ENCODE measurements around the gene STARD5. TPM values are rescaled to one million over a fixed set of nuclear protein-coding genes. Genes with fewer than 3 reads are reported as not detected.

The STARD5 gene
- total and polyA plus RNA-seq, 8 donors = 1.1 to 4.0 (median 2.1) TPM

DNA sequence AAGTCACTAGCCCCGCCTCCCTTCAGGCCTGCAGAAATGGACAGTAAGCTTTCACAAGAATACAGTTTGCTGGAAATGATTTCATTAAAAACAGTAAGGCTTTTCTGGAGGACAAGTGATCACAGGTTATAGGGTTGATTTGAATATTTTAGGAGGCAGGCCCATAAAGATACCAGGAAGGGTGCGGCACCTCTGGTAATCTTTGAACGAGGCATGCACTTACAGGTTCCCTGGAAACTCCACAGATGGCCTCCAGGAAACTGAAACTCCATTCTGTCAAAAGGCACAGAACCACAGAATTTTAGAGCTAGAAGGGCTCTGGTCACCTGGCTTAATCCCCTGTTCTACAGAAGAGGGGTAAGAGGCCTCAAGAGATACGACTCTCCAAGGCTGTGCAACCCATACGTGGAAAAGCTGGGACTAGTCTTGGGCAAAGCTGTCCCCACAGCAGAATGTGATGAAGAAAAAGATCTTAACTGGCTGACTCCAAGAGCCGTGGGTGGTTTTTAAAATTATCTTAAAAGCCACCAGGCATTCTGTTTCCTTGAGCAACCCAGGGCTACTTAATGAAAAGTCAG lies 1.2 kb downstream of the STARD5 start:
- Histone ChIP-seq H3K9me3 (no peaks in the 10 kb centered on the region), H3K4me1 (peaks cover 0 to 3% (median 0%) of the 10 kb centered on the region in 3 donors), H3K27me3 (no peaks in the 10 kb centered on the region), H3K36me3 (no peaks in the 10 kb centered on the region), H3K4me3 (peak overlapping the region in 1 of 4 donors; percentile 4), H3K27ac (no peak overlapping the region)
- FAIRE-seq (no peak), ATAC-seq (no peak), DNase-seq (no peak)
- intact Hi-C loops (cut with DNase I) = no loop called here
- TF ChIP-seq, protein P1, sequence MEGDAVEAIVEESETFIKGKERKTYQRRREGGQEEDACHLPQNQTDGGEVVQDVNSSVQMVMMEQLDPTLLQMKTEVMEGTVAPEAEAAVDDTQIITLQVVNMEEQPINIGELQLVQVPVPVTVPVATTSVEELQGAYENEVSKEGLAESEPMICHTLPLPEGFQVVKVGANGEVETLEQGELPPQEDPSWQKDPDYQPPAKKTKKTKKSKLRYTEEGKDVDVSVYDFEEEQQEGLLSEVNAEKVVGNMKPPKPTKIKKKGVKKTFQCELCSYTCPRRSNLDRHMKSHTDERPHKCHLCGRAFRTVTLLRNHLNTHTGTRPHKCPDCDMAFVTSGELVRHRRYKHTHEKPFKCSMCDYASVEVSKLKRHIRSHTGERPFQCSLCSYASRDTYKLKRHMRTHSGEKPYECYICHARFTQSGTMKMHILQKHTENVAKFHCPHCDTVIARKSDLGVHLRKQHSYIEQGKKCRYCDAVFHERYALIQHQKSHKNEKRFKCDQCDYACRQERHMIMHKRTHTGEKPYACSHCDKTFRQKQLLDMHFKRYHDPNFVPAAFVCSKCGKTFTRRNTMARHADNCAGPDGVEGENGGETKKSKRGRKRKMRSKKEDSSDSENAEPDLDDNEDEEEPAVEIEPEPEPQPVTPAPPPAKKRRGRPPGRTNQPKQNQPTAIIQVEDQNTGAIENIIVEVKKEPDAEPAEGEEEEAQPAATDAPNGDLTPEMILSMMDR (IDR thresholded peaks at IDR 0.05) = no peak
- WGBS, 2 donors = 56 to 68% methylated on average over 6 of the region's 6 CpGs

DNA sequence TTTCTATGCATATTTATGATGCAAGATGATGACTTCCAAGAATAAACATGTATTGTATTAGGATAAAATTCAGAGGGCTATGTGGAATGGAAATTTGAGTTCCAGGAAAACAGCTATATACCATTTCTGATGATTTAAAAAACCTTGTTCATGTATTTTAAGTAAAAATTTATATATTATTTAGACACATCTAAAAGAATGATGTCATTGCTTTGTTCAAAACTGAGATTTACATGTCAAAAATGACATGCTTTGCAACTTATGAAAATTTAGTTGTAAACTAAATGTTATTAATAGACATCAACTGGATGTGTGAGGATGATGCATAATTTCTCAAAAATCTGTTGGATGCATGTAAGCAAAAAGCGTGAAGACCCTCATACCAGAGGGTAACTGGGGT lies 2.3 kb downstream of the STARD5 start:
- Histone ChIP-seq H3K4me1 (peaks cover 0 to 3% (median 0%) of the 10 kb centered on the region in 3 donors), H3K36me3 (no peaks in the 10 kb centered on the region), H3K27ac (no peak overlapping the region), H3K27me3 (no peaks in the 10 kb centered on the region), H3K9me3 (no peaks in the 10 kb centered on the region), H3K4me3 (no peak overlapping the region)
- intact Hi-C loops (cut with DNase I) = no loop called here
- no peak for FAIRE-seq
- no peak for DNase-seq
- TF ChIP-seq, protein P1 (IDR thresholded peaks at IDR 0.05) = no peak
- no peak for ATAC-seq
- WGBS, 2 donors = 90 to 96% methylated on average over 1 of the region's 1 CpG

DNA sequence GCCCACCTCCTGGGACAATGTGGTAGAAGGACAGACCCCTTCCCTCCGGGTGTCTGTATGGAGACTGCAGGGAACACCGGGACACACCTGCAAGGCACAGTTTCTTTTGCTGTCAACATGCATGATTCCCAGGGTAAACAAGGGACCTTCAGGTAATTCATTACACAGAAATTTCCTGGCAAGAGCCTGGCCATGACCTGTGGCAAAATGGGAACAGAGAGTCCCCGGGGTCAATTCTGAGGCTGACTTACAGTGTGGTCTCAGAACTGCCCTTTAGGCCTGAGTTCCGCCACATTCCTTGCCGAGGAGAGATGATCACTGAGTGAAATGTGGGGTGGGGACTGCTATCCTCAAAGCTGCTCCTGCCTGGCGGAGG lies 6.3 kb downstream of the STARD5 start:
- DNase-seq (no peak), FAIRE-seq (no peak), ATAC-seq (no peak)
- 90 to 92% methylated on average over 6 of the region's 6 CpGs for WGBS, 2 donors
- Histone ChIP-seq H3K9me3 (no peaks in the 10 kb centered on the region), H3K4me3 (no peak overlapping the region), H3K4me1 (peaks cover 0 to under 1% (median 0%) of the 10 kb centered on the region in 3 donors), H3K27me3 (no peaks in the 10 kb centered on the region), H3K27ac (no peak overlapping the region), H3K36me3 (peaks cover 0 to 2% (median 0%) of the 10 kb centered on the region in 3 donors)
- intact Hi-C loops (cut with DNase I) = no loop called here
- TF ChIP-seq, protein P1 (IDR thresholded peaks at IDR 0.05) = no peak

DNA sequence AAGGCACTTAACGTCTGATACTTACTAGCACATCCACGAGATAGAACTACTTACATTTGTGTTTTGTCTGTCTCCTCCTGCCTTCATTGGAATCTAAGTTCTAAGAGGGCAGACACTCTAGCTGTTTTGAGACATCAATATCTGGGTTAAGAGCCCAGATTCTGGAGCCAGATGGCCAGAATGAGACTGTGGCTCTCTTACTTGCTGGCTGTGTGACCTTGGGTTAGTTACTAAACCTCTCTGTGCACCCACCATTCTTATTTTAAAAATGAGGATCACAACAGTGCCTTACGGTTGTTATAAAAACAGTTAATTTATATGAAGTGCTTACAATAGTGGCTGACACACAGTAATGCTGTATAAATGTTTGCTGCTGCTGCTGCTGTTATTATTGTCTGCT lies 7.7 kb downstream of the STARD5 start:
- no peaks in the 10 kb centered on the region for H3K27me3 ChIP-seq
- H3K9me3 ChIP-seq = no peaks in the 10 kb centered on the region
- ATAC-seq (no peak), FAIRE-seq (no peak), DNase-seq (no peak)
- H3K4me3 ChIP-seq = no peak overlapping the region
- H3K36me3 ChIP-seq = peaks cover 0 to 13% (median 0%) of the 10 kb centered on the region in 3 donors
- no peaks in the 10 kb centered on the region for H3K4me1 ChIP-seq
- WGBS, 2 donors = 86 to 89% methylated on average over 3 of the region's 3 CpGs
- H3K27ac ChIP-seq = no peak overlapping the region
- TF ChIP-seq, protein P1 (IDR thresholded peaks at IDR 0.05) = no peak
- intact Hi-C loops (cut with DNase I) = no loop called here

DNA sequence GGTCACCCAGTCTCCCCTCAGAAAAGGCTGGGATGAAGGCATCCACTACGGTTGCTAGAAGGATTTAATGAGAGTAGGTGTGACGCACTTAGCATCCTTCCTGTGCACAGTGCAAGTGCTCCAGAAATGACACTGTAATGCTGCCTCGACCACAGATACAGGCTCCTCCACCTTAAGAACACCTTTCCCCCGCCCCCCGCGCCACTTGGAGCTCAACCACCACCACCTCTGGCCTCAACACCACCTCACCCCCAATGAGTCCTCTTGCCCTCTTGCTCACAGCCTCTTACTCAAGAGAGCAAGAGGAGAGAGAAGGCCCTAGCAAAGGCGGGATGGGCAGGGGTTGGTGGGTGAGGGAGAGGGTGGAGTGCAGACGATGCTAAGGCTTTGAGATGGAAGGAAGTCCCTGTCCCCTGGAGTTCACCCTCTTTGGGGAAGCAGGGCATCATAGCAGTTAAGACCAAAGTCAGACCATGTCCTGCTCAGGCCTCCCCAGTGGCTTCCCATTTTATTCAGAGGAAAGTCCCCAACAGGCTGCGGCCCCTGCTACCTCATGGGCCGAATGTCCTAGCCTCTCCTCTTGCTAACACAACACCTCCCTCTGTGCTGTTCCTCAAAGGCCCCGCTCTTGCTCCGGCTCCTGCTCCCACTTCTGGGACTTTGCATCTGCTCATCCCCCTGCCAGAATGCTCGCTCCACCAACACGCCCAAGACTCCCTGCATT lies 8.3 kb downstream of the STARD5 start:
- Histone ChIP-seq H3K4me1 (no peaks in the 10 kb centered on the region), H3K36me3 (peaks cover 0 to 13% (median 0%) of the 10 kb centered on the region in 3 donors), H3K27ac (no peak overlapping the region), H3K4me3 (no peak overlapping the region), H3K9me3 (no peaks in the 10 kb centered on the region), H3K27me3 (no peaks in the 10 kb centered on the region)
- no peak for FAIRE-seq
- no peak for ATAC-seq
- WGBS, 2 donors = 90 to 93% methylated on average over 14 of the region's 14 CpGs
- DNase-seq = no peak
- intact Hi-C loops (cut with DNase I) = no loop called here
- TF ChIP-seq, protein P1 (IDR thresholded peaks at IDR 0.05) = no peak
